SK-N-SH treated with all-trans-retinoic acid at 6 μM for 48 hours (cell line): ENCODE results near the gene TSPAN9.

Experiments used
- ATAC-seq: fragments of 200-7000 bp; cut with Tn5 transposase; 3 replicates; pipeline ENCODE4 v1.9.1; 2020; ENCODE audit warnings: mild to moderate bottlenecking, moderate library complexity
- ARNTL ChIP-seq: fragments of 450-650 bp; formaldehyde crosslinking; IDR thresholded peaks from 2 replicates; pipeline ENCODE4 v1.5.0; 2020; ENCODE audit warnings: low read depth, mild to moderate bottlenecking, moderate library complexity, borderline replicate concordance
- CSDC2 ChIP-seq: fragments of 250-450 bp; sonication (Bioruptor Pico); IDR thresholded peaks from 2 replicates; pipeline ENCODE4 v1.5.0; 2020; ENCODE audit warnings: mild to moderate bottlenecking, moderate library complexity
- ESRRG ChIP-seq: fragments of 250-450 bp; sonication (Bioruptor Pico); IDR thresholded peaks from 2 replicates; pipeline ENCODE4 v1.6.1; 2021; ENCODE audit warnings: mild to moderate bottlenecking
- GLIS3 ChIP-seq: fragments of 250-450 bp; sonication (Bioruptor Pico); IDR thresholded peaks from 2 replicates; pipeline ENCODE4 v1.5.0; 2020; ENCODE audit warnings: mild to moderate bottlenecking, moderate library complexity
- OSR1 ChIP-seq: fragments of 250-450 bp; sonication (Bioruptor Pico); IDR thresholded peaks from 2 replicates; pipeline ENCODE4 v1.8.0; 2022; ENCODE audit warnings: moderate library complexity, mild to moderate bottlenecking, inconsistent platforms
- PPARA ChIP-seq: fragments of 250-450 bp; sonication (Bioruptor Pico); IDR thresholded peaks from 2 replicates; pipeline ENCODE4 v1.5.0; 2020; ENCODE audit warnings: mild to moderate bottlenecking, borderline replicate concordance
- RARB ChIP-seq: fragments of 250-450 bp; sonication (Bioruptor Pico); IDR thresholded peaks from 2 replicates; pipeline ENCODE4 v1.8.0; 2021; ENCODE audit warnings: mild to moderate bottlenecking, moderate library complexity
- SNAI2 ChIP-seq: fragments of 250-450 bp; sonication (Bioruptor Pico); IDR thresholded peaks from 2 replicates; pipeline ENCODE4 v1.5.0; 2020; ENCODE audit warnings: mild to moderate bottlenecking, moderate library complexity
- TOX ChIP-seq: fragments of 250-450 bp; sonication (Bioruptor Pico); IDR thresholded peaks from 2 replicates; pipeline ENCODE4 v1.8.0; 2021; ENCODE audit warnings: mild to moderate bottlenecking, moderate library complexity, borderline replicate concordance
- ZC3H10 ChIP-seq: fragments of 250-450 bp; sonication (Bioruptor Pico); IDR thresholded peaks from 2 replicates; pipeline ENCODE4 v1.5.1; 2021; ENCODE audit warnings: mild to moderate bottlenecking, moderate library complexity
- ZFP30 ChIP-seq: fragments of 450-650 bp; formaldehyde crosslinking; IDR thresholded peaks from 2 replicates; pipeline ENCODE4 v1.5.0; 2022; ENCODE audit warnings: mild to moderate bottlenecking, moderate library complexity
- ZNF565 ChIP-seq: fragments of 450-650 bp; formaldehyde crosslinking; conservative IDR thresholded peaks from 2 replicates; pipeline ENCODE4 v1.5.0; 2020; ENCODE audit warnings: low read depth, mild to moderate bottlenecking, moderate library complexity
- ZNF8 ChIP-seq: fragments of 450-650 bp; formaldehyde crosslinking; IDR thresholded peaks from 2 replicates; pipeline ENCODE4 v1.5.0; 2020; ENCODE audit warnings: mild to moderate bottlenecking, moderate library complexity
- TF ChIP-seq, protein P1 (sequence below): fragments of 250-450 bp; sonication (Bioruptor Pico); IDR thresholded peaks from 2 replicates; pipeline ENCODE4 v1.5.0; 2020; ENCODE audit warnings: mild to moderate bottlenecking, moderate library complexity
- TF ChIP-seq, protein P2 (sequence below): fragments of 250-450 bp; sonication (Bioruptor Pico); IDR thresholded peaks from 2 replicates; pipeline ENCODE4 v1.5.1; 2020; ENCODE audit warnings: low read depth, mild to moderate bottlenecking, moderate library complexity
- TF ChIP-seq, protein P3 (sequence below): fragments of 250-450 bp; sonication (Bioruptor Pico); IDR thresholded peaks from 2 replicates; pipeline ENCODE4 v1.8.0; 2021; ENCODE audit warnings: low read depth, mild to moderate bottlenecking, moderate library complexity, borderline replicate concordance
- TF ChIP-seq, protein P4 (sequence below): fragments of 250-450 bp; sonication (Bioruptor Pico); IDR thresholded peaks from 2 replicates; pipeline ENCODE4 v1.5.1; 2021; ENCODE audit warnings: mild to moderate bottlenecking, moderate library complexity
- TF ChIP-seq, protein P5 (sequence below): fragments of 250-450 bp; sonication (Bioruptor Pico); IDR thresholded peaks from 2 replicates; pipeline ENCODE4 v1.8.0; 2020; ENCODE audit warnings: mild to moderate bottlenecking, moderate library complexity, borderline replicate concordance

TSPAN9 gene

DNA sequence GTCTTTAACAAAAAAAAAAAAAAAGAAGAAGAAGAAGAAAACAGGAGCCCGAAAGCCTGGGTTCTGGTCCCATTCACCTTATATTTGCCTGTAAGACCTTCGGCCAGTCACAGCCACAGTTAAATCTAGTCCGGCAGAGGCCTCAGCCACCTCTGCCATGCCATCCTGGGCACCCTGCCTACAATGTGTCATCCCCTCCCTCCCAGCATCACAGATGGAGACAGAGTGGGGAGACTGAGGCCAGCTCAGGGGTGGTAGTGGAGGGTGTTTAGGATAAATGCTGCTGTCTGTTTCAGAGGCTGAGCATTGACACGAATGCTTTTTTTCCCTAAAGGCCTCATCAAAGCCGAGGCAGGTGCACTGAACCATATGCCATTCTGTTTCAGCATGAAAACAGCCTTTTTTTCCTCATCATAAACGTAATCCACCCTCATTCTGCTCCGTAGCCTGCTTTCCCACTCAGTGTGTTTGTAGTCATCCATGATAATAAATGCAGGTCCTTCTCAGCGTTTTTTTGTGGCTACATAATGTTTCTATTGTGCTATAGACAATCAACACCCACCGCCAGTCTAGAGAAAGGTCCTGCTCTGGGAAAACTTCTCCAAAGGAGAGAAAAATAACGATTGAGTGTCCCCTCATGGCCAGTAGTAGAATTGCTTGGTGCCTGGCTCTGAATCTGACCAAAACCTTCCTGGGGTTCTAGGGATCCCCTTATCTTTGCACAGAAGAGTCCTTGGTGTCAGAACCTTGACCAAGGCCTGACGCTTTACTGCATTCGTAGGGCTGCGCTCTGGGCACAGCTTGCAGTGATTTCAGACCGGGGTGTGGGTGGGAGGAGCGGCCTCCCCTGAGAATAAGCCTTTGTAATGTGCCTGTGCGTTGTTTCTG is 41.1 kb upstream of the TSPAN9 start:
- no peak for ATAC-seq
- no peak for TF ChIP-seq TOX (CRISPR knock-in tag)
- TF ChIP-seq, protein P1, sequence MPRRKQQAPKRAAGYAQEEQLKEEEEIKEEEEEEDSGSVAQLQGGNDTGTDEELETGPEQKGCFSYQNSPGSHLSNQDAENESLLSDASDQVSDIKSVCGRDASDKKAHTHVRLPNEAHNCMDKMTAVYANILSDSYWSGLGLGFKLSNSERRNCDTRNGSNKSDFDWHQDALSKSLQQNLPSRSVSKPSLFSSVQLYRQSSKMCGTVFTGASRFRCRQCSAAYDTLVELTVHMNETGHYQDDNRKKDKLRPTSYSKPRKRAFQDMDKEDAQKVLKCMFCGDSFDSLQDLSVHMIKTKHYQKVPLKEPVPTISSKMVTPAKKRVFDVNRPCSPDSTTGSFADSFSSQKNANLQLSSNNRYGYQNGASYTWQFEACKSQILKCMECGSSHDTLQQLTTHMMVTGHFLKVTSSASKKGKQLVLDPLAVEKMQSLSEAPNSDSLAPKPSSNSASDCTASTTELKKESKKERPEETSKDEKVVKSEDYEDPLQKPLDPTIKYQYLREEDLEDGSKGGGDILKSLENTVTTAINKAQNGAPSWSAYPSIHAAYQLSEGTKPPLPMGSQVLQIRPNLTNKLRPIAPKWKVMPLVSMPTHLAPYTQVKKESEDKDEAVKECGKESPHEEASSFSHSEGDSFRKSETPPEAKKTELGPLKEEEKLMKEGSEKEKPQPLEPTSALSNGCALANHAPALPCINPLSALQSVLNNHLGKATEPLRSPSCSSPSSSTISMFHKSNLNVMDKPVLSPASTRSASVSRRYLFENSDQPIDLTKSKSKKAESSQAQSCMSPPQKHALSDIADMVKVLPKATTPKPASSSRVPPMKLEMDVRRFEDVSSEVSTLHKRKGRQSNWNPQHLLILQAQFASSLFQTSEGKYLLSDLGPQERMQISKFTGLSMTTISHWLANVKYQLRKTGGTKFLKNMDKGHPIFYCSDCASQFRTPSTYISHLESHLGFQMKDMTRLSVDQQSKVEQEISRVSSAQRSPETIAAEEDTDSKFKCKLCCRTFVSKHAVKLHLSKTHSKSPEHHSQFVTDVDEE = no peak

DNA sequence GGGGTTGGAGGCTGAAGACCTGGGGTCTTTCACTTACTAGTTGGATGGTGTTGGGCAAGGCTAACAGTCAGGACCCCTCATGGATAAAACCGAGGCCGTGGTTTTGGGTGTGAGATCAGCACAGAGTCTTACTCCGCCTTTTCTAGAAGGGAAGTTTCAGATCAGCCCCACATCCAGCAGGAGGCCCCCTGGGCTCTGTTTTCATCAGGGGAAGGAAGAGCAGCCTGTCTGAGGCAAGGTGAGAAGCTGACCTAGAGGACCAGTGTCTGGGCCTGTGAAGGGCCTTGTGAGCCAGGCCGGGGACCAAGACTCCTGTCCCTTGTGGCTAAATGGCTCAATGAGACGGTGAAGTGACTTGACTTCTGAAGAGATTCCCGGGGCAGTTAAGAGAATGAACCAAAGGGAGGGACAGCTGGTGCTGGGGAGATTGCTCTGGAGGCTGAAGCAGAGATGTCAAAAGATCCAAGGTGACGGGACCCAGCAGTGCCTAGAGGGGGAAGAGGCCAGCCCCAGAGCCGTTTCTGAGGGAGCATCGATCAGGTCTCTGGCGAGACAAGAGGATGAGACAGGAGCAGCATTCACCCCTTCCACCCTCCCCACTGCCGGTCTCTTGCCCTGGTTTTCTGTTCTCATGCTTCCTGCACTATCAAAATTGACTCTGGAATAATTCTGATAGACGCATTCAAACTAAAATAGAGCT is 40.1 kb upstream of the TSPAN9 start:
- ATAC-seq = no peak
- TF ChIP-seq ESRRG (CRISPR knock-in tag) = no peak

DNA sequence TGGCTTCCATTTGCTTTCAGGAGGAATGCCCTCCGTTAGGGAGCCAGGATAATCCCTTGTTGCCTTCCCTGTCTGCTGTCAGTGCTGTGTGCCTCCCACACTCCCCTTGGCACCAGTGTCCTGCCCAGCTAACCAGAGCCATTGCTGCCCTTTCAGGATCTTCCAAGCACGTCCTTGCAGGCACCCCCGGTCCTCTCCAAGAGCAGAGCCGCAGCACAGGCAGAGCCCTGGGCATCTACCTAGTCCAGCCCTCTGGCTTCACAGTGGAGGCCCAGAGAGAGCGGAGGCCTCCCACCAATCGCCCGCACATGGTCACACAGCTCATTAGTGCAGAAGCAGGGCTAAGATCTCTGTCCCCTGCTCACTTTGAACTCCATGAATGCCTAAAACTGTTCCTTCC is 39.0 kb upstream of the TSPAN9 start:
- ATAC-seq = no peak
- TF ChIP-seq ZNF565 (CRISPR knock-in tag) = no peak
- TF ChIP-seq ARNTL (CRISPR knock-in tag) = no peak
- TF ChIP-seq PPARA (CRISPR knock-in tag) = no peak
- TF ChIP-seq, protein P1 = no peak
- no peak for TF ChIP-seq ZC3H10 (CRISPR knock-in tag)
- no peak for TF ChIP-seq ZNF8 (CRISPR knock-in tag)
- TF ChIP-seq ZFP30 = no peak
- TF ChIP-seq, protein P2, sequence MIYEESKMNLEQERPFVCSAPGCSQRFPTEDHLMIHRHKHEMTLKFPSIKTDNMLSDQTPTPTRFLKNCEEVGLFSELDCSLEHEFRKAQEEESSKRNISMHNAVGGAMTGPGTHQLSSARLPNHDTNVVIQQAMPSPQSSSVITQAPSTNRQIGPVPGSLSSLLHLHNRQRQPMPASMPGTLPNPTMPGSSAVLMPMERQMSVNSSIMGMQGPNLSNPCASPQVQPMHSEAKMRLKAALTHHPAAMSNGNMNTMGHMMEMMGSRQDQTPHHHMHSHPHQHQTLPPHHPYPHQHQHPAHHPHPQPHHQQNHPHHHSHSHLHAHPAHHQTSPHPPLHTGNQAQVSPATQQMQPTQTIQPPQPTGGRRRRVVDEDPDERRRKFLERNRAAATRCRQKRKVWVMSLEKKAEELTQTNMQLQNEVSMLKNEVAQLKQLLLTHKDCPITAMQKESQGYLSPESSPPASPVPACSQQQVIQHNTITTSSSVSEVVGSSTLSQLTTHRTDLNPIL = no peak
- no peak for TF ChIP-seq RARB (CRISPR knock-in tag)
- TF ChIP-seq GLIS3 (CRISPR knock-in tag) = no peak
- TF ChIP-seq, protein P3, sequence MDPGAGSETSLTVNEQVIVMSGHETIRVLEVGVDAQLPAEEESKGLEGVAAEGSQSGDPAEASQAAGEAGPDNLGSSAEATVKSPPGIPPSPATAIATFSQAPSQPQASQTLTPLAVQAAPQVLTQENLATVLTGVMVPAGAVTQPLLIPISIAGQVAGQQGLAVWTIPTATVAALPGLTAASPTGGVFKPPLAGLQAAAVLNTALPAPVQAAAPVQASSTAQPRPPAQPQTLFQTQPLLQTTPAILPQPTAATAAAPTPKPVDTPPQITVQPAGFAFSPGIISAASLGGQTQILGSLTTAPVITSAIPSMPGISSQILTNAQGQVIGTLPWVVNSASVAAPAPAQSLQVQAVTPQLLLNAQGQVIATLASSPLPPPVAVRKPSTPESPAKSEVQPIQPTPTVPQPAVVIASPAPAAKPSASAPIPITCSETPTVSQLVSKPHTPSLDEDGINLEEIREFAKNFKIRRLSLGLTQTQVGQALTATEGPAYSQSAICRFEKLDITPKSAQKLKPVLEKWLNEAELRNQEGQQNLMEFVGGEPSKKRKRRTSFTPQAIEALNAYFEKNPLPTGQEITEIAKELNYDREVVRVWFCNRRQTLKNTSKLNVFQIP (CRISPR knock-in tag) = no peak
- no peak for TF ChIP-seq SNAI2 (CRISPR knock-in tag)
- TF ChIP-seq, protein P4, sequence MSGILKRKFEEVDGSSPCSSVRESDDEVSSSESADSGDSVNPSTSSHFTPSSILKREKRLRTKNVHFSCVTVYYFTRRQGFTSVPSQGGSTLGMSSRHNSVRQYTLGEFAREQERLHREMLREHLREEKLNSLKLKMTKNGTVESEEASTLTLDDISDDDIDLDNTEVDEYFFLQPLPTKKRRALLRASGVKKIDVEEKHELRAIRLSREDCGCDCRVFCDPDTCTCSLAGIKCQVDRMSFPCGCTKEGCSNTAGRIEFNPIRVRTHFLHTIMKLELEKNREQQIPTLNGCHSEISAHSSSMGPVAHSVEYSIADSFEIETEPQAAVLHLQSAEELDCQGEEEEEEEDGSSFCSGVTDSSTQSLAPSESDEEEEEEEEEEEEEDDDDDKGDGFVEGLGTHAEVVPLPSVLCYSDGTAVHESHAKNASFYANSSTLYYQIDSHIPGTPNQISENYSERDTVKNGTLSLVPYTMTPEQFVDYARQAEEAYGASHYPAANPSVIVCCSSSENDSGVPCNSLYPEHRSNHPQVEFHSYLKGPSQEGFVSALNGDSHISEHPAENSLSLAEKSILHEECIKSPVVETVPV (CRISPR knock-in tag) = no peak
- TF ChIP-seq, protein P5, sequence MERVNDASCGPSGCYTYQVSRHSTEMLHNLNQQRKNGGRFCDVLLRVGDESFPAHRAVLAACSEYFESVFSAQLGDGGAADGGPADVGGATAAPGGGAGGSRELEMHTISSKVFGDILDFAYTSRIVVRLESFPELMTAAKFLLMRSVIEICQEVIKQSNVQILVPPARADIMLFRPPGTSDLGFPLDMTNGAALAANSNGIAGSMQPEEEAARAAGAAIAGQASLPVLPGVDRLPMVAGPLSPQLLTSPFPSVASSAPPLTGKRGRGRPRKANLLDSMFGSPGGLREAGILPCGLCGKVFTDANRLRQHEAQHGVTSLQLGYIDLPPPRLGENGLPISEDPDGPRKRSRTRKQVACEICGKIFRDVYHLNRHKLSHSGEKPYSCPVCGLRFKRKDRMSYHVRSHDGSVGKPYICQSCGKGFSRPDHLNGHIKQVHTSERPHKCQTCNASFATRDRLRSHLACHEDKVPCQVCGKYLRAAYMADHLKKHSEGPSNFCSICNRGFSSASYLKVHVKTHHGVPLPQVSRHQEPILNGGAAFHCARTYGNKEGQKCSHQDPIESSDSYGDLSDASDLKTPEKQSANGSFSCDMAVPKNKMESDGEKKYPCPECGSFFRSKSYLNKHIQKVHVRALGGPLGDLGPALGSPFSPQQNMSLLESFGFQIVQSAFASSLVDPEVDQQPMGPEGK (CRISPR knock-in tag) = no peak
- no peak for TF ChIP-seq CSDC2 (CRISPR knock-in tag)
- no peak for TF ChIP-seq TOX (CRISPR knock-in tag)
- TF ChIP-seq OSR1 (CRISPR knock-in tag) = no peak
- TF ChIP-seq, all 23 proteins: peak for 0
